ENCODE results near the gene OR14A16. TPM values are rescaled to one million over a fixed set of nuclear protein-coding genes. Genes with fewer than 3 reads are reported as not detected.
A peak's percentile ranks its signal among the peaks of the same experiment; 100 is the strongest.

The OR14A16 gene
- total and polyA plus RNA-seq, 2 of the 4 experiments (the other 2 are of a cell fraction) = not detected

- no peaks in the 10 kb centered on the region for H3K79me1 ChIP-seq (ENCODE audit: low read depth in 1 of 2, low read length in 2 of 2)
- no TSS peak for BruUV-seq (replicated peaks)
These were observed 54.3 kb downstream of the OR14A16 start for GRCh38 chr1:247769603-247770002.

More at GRCh38 chr1:247769603-247770002, 54.3 kb downstream of the OR14A16 start:
- no peak overlapping the region for H3K18ac ChIP-seq (ENCODE audit: low read depth, low read length)
- peaks cover 3% of the 10 kb centered on the region; the same call in 1 of the 2 replicates for H3K9me3 ChIP-seq (ENCODE audit: control insufficient read depth, insufficient read depth, low read length)
- no peaks in the 10 kb centered on the region for H3K27me3 ChIP-seq (ENCODE audit: control insufficient read depth, insufficient read depth, low read length)
- no peaks in the 10 kb centered on the region for H3K9me1 ChIP-seq (ENCODE audit: insufficient read depth, low read length)
- intact Hi-C loops (cut with micrococcal nuclease) = no loop called here
- no peak overlapping the region for H3K23ac ChIP-seq (ENCODE audit: low read depth, low read length)
- ChIA-PET CTCF (no interaction called here), POLR2A (ENCODE audit: unreplicated experiment) (no interaction called here)
- no peak for ATAC-seq (ENCODE audit: low read depth)
- H2AK9ac ChIP-seq (replicated peaks; ENCODE audit: low read depth, low read length, poor library complexity) = no peak overlapping the region
- no peak overlapping the region for H2AFZ ChIP-seq (replicated peaks; ENCODE audit: low read length, poor library complexity)
- no peak overlapping the region for H2AK5ac ChIP-seq (ENCODE audit: low read depth, low read length)
- in situ Hi-C loops (cut with MboI; ENCODE audit: low sequenced_read_pairs) = no loop called here
- H3K4me1 ChIP-seq (ENCODE audit: control insufficient read depth, insufficient read depth, low read length) = no peaks in the 10 kb centered on the region
- H3K9ac ChIP-seq (ENCODE audit: low read depth, low read length) = no peak overlapping the region
- no peak overlapping the region for H3K56ac ChIP-seq (ENCODE audit: extremely low read depth, insufficient read depth, low read length)
- H4K5ac ChIP-seq (ENCODE audit: low read depth, low read length) = no peak overlapping the region
- no peak overlapping the region for H4K91ac ChIP-seq (ENCODE audit: insufficient read depth, low read depth, low read length)
- no peak overlapping the region for H4K8ac ChIP-seq (ENCODE audit: low read depth in 2 of 2, low read length in 2 of 2)
- no peak overlapping the region for H3K4ac ChIP-seq (ENCODE audit: low read depth, low read length)
- no peak overlapping the region for H3K4me3 ChIP-seq (ENCODE audit: insufficient read depth, low read depth, low read length)
- no peak overlapping the region for H2BK20ac ChIP-seq (ENCODE audit: low read depth, low read length)
- TF ChIP-seq MAFK (IDR thresholded peaks at IDR 0.05; ENCODE audit: low read depth, low read length) = peak; percentile 96
- no peak for TF ChIP-seq POLR2A (IDR thresholded peaks at IDR 0.05; ENCODE audit: low read depth, low read length)
- H3K27ac ChIP-seq (ENCODE audit: insufficient read depth, low read length) = no peak overlapping the region
- H3K14ac ChIP-seq (replicated peaks; ENCODE audit: low read depth, low read length) = no peak overlapping the region
- no peak overlapping the region for H3K4me2 ChIP-seq (ENCODE audit: low read depth, low read length)
- H2BK5ac ChIP-seq (ENCODE audit: low read depth, low read length, poor library complexity, severe bottlenecking) = no peak overlapping the region
- H3K36me3 ChIP-seq (ENCODE audit: control insufficient read depth, insufficient read depth, low read length) = no peaks in the 10 kb centered on the region
- dilution Hi-C loops (cut with HindIII; ENCODE audit: low sequenced_read_pairs, unreplicated experiment) = no loop called here
- no peak overlapping the region for H2BK120ac ChIP-seq (ENCODE audit: low read depth, low read length)
- no peaks in the 10 kb centered on the region for H4K20me1 ChIP-seq (ENCODE audit: insufficient read depth, low read length)
- H2BK15ac ChIP-seq (ENCODE audit: low read depth, low read length) = no peak overlapping the region
- no peak for DNase-seq

Other genes with a start within 250 kb of the OR14A16 start
- gene OR2G2, start 235.8 kb downstream of the OR14A16 start, total RNA-seq (2012; rRNA removed) = not detected in 2 replicates
- not detected in 2 replicates for gene OR2G2, start 235.8 kb downstream of the OR14A16 start, polyA plus RNA-seq (2012; rRNA removed)
- gene OR2G3, start 218.5 kb downstream of the OR14A16 start, total RNA-seq (2012; rRNA removed) = not detected in 2 replicates
- gene OR2G3, start 218.5 kb downstream of the OR14A16 start, polyA plus RNA-seq (2012; rRNA removed) = not detected in 2 replicates
- not detected in 2 replicates for gene OR13G1, start 144.4 kb downstream of the OR14A16 start, total RNA-seq (2012; rRNA removed)
- not detected in 2 replicates for gene OR13G1, start 144.4 kb downstream of the OR14A16 start, polyA plus RNA-seq (2012; rRNA removed)
- gene OR6F1, start 107.5 kb downstream of the OR14A16 start, total RNA-seq (2012; rRNA removed) = not detected in 2 replicates
- gene OR6F1, start 107.5 kb downstream of the OR14A16 start, polyA plus RNA-seq (2012; rRNA removed) = not detected in 2 replicates
- gene OR14K1, start 85.5 kb downstream of the OR14A16 start, total RNA-seq (2012; rRNA removed) = not detected in 2 replicates
- not detected in 2 replicates for gene OR14K1, start 85.5 kb downstream of the OR14A16 start, polyA plus RNA-seq (2012; rRNA removed)
- gene OR14A2, start 76.0 kb downstream of the OR14A16 start, total RNA-seq (2012; rRNA removed) = not detected in 2 replicates
- not detected in 2 replicates for gene OR14A2, start 76.0 kb downstream of the OR14A16 start, polyA plus RNA-seq (2012; rRNA removed)
- gene OR1C1, start 63.6 kb downstream of the OR14A16 start, total RNA-seq (2012; rRNA removed) = not detected in 2 replicates
- not detected in 2 replicates for gene OR1C1, start 63.6 kb downstream of the OR14A16 start, polyA plus RNA-seq (2012; rRNA removed)
- not detected in 2 replicates for gene OR11L1, start 17.8 kb upstream of the OR14A16 start, total RNA-seq (2012; rRNA removed)
- not detected in 2 replicates for gene OR11L1, start 17.8 kb upstream of the OR14A16 start, polyA plus RNA-seq (2012; rRNA removed)
- gene TRIM58, start 33.1 kb upstream of the OR14A16 start, total RNA-seq (2012; rRNA removed) = 0.54 and 1.1 TPM in 2 replicates
- gene TRIM58, start 33.1 kb upstream of the OR14A16 start, polyA plus RNA-seq (2012; rRNA removed) = 0.79 and 0.91 TPM in 2 replicates
- 0.28 and 0.54 TPM in 2 replicates for gene OR2W3, start 71.5 kb upstream of the OR14A16 start, total RNA-seq (2012; rRNA removed)
- gene OR2W3, start 71.5 kb upstream of the OR14A16 start, polyA plus RNA-seq (2012; rRNA removed) = 0.63 and 0.90 TPM in 2 replicates
- gene OR2T8, start 96.1 kb upstream of the OR14A16 start, total RNA-seq (2012; rRNA removed) = not detected in 2 replicates
- not detected in 2 replicates for gene OR2T8, start 96.1 kb upstream of the OR14A16 start, polyA plus RNA-seq (2012; rRNA removed)
- gene OR2AJ1, start 100.8 kb upstream of the OR14A16 start, total RNA-seq (2012; rRNA removed) = not detected in 2 replicates
- gene OR2AJ1, start 100.8 kb upstream of the OR14A16 start, polyA plus RNA-seq (2012; rRNA removed) = not detected in 2 replicates
- gene OR2L8, start 124.7 kb upstream of the OR14A16 start, total RNA-seq (2012; rRNA removed) = not detected in 2 replicates
- gene OR2L8, start 124.7 kb upstream of the OR14A16 start, polyA plus RNA-seq (2012; rRNA removed) = not detected in 2 replicates
- not detected in 2 replicates for gene OR2AK2, start 141.1 kb upstream of the OR14A16 start, total RNA-seq (2012; rRNA removed)
- not detected in 2 replicates for gene OR2AK2, start 141.1 kb upstream of the OR14A16 start, polyA plus RNA-seq (2012; rRNA removed)
- not detected in 2 replicates for gene OR2L5, start 189.5 kb upstream of the OR14A16 start, total RNA-seq (2012; rRNA removed)
- not detected in 2 replicates for gene OR2L5, start 189.5 kb upstream of the OR14A16 start, polyA plus RNA-seq (2012; rRNA removed)
- gene OR2L2, start 206.0 kb upstream of the OR14A16 start, total RNA-seq (2012; rRNA removed) = not detected in 2 replicates
- not detected in 2 replicates for gene OR2L2, start 206.0 kb upstream of the OR14A16 start, polyA plus RNA-seq (2012; rRNA removed)
- not detected in 2 replicates for gene OR2L3, start 222.7 kb upstream of the OR14A16 start, total RNA-seq (2012; rRNA removed)
- not detected in 2 replicates for gene OR2L3, start 222.7 kb upstream of the OR14A16 start, polyA plus RNA-seq (2012; rRNA removed)

Measured in IMR-90 (cell line).